NCI-H1092 (cell line): Measurements from ENCODE around the gene CHRNG.
"Not testable (repeated sequence)": the region's sequence is repeated elsewhere in the genome, so short reads cannot be mapped to it uniquely, and the experiment has no call there.

Experiments used
- DNase-seq: peaks from one replicate; lab custom pipeline; 2025; lab: John Stamatoyannopoulos, UW

CHRNG gene

GRCh38 chr2:232528746-232529460 is 10.6 kb upstream of the CHRNG start:
- no peak for DNase-seq

DNA sequence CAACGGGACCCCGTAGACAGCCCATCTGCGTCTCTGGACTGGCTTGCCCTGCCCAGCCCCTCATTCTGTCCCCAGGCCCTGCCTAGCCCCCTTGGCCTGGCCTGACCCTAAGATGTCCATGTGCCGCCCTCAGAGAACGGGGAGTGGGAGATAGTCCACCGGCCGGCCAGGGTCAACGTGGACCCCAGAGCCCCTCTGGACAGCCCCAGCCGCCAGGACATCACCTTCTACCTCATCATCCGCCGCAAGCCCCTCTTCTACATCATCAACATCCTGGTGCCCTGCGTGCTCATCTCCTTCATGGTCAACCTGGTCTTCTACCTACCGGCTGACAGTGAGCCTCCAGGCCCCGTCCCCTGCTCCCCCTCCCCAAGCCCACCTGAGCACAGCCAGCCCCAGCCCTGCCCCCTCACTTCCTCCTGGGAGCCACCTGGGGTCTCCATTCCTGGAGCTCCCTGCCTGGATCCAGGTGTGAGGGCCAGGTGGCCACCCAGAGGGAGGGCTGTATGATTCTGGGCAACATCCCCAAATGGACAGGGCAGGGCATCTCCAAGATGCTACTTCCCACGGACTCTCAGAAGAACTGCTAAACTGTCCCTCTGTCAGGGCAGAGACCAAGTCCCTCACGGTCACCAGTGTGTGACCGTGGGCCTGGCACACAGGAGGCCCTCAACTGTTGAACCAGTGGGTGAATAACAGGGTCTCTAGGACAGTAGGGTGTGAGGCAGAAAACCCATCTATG is 9.5 kb upstream of the CHRNG start:
- DNase-seq, result no peak

GRCh38 chr2:232530626-232531260 is 8.7 kb upstream of the CHRNG start:
- DNase-seq, result no peak

GRCh38 chr2:232532419-232532818 is 7.1 kb upstream of the CHRNG start:
- DNase-seq, result no peak

GRCh38 chr2:232532821-232533220 is 6.7 kb upstream of the CHRNG start:
- DNase-seq, result not testable (repeated sequence)

- no peak for DNase-seq
These were observed 5.4 kb upstream of the CHRNG start for GRCh38 chr2:232533944-232534710.

GRCh38 chr2:232534940-232535651 is 4.4 kb upstream of the CHRNG start:
- DNase-seq, result no peak

GRCh38 chr2:232535761-232536530 is 3.5 kb upstream of the CHRNG start:
- DNase-seq, result no peak

- DNase-seq, result no peak
These were observed 2.4 kb upstream of the CHRNG start for GRCh38 chr2:232537079-232537478.

- DNase-seq, result no peak
These were observed 2.0 kb upstream of the CHRNG start for GRCh38 chr2:232537499-232537898.

- no peak for DNase-seq
These were observed 821 bp upstream of the CHRNG start for GRCh38 chr2:232538671-232539070.

- DNase-seq, result no peak
These were observed 1.0 kb downstream of the CHRNG start for GRCh38 chr2:232540441-232541041.

- no peak for DNase-seq
These were observed 1.9 kb downstream of the CHRNG start for GRCh38 chr2:232541195-232541960.

DNA sequence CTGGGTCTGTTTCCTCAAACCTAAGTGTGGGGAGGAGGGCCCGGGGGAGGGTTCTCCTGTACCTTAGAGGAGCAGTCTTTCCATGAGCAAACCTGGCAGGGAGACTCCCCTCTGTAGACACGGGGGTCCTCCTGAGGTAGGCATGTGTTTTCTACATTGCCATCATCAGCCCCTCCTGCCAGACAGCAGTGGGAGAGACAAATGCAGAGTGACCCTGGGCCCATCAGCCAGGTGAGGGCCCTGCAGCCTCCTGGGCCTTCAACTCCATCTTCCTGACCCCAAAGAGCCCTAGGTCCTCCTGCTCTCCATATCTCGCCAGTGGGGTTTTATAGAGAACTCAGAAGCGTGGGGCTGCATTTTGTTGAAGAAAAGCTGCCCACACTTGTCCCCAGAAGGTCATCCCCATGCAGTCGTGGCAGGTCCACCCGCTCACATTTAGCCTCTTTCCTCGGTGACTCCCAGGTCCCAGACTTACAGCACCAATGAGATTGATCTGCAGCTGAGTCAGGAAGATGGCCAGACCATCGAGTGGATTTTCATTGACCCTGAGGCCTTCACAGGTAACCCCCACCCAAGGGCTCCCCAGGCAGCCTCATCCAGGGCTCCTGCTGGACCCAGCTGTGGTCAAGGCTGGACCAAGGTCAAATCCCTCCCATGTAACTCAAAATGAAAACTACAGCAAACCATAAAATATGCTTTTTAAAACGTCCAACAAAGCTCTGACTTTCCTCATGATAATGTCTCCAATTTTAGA is 2.6 kb downstream of the CHRNG start:
- DNase-seq, result no peak

- DNase-seq, result no peak
These were observed 3.4 kb downstream of the CHRNG start for GRCh38 chr2:232542715-232543467.

DNA sequence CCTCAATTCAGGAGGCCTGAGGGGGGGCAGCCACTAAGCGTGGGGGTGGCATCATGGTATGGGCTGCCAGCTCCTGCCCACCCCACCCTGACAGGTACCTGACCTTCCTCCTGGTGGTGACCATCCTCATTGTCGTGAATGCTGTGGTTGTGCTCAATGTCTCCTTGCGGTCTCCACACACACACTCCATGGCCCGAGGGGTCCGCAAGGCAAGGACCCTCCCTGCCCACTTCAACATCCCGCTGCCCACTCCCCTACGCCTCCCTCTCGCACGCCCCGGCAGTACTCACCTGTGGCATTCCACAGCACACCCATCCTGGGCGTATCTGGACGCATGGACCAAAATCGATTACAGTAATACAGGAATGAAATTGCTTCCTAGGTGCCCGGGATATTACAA is 4.0 kb downstream of the CHRNG start:
- no peak for DNase-seq

DNA sequence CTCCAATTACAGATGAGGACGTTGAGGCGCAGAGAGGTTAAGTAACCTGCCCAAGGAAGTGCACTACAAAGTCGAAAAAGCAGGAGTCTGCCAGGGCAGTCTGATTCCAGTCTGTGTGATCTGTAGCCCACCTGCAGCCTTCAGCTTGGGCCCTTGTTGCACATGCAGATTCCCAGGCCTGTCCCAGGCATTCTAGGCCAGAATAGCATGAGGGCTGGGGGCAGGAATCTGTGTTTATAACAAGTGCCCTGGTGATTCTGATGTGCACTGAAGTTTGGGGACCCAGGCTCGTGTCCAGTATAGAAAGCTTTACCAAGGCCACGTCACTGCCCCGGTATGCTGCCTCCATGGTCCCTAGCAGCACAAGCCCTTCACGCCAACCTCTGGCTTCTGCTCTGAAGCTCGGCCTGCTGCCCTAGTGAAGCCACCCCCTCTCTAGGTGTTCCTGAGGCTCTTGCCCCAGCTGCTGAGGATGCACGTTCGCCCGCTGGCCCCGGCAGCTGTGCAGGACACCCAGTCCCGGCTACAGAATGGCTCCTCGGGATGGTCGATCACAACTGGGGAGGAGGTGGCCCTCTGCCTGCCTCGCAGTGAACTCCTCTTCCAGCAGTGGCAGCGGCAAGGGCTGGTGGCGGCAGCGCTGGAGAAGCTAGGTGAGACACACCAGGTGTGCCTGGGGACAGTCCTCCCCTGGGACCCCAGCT is 4.6 kb downstream of the CHRNG start:
- DNase-seq, result no peak

DNA sequence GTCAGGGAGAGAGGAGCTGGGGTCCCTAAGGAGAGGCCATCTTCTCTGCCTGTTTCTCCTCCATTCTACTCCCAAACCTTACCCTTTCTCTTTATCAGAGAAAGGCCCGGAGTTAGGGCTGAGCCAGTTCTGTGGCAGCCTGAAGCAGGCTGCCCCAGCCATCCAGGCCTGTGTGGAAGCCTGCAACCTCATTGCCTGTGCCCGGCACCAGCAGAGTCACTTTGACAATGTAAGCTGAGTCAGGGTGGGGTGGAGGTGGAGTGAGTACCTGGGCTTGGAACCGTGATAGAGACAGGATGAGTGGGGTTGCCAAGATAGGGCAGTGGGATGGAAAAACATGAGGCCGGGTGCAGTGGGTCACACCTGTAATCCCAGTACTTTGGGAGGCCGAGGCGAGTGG is 5.2 kb downstream of the CHRNG start:
- DNase-seq, result no peak
